MM.1S (cell line): Measurements from ENCODE around the gene GNAQ.

Source experiments
- DNase-seq: peaks from one replicate; pipeline ENCODE4 v3.0.0-alpha.2; 2015
- H2AFZ ChIP-seq: fragments of 300-600 bp; sonication (generic); 2 replicates; pipeline ENCODE4 v1.6.0; 2016; ENCODE audit warnings: antibody characterized with exemption, low read length
- H3F3A ChIP-seq: fragments of 300-600 bp; sonication (generic); 2 replicates; pipeline ENCODE4 v1.6.1; 2016; ENCODE audit warnings: mild to moderate bottlenecking, antibody characterized with exemption, low read length, moderate library complexity, mixed read lengths; ENCODE audit not compliant: insufficient read depth
- H3K27ac ChIP-seq: fragments of 300-600 bp; sonication (generic); 2 replicates; pipeline ENCODE4 v1.5.1; 2016; ENCODE audit warnings: mild to moderate bottlenecking, low read length
- H3K27me3 ChIP-seq: fragments of 300-600 bp; sonication (generic); replicated peaks from 2 replicates; pipeline ENCODE4 v1.6.0; 2016; ENCODE audit warnings: low read length; ENCODE audit not compliant: insufficient read depth
- H3K36me3 ChIP-seq: fragments of 300-600 bp; sonication (generic); replicated peaks from 2 replicates; pipeline ENCODE4 v1.6.1; 2016; ENCODE audit warnings: mild to moderate bottlenecking, low read length, mixed read lengths; ENCODE audit not compliant: insufficient read depth
- H3K4me1 ChIP-seq: fragments of 300-600 bp; sonication (generic); 2 replicates; pipeline ENCODE4 v1.6.1; 2016; ENCODE audit warnings: low read length, mixed read lengths
- H3K4me2 ChIP-seq: fragments of 300-600 bp; sonication (generic); 2 replicates; pipeline ENCODE4 v1.6.0; 2016; ENCODE audit warnings: low read depth, low read length
- H3K4me3 ChIP-seq: fragments of 300-600 bp; sonication (generic); 2 replicates; pipeline ENCODE4 v1.5.1; 2016; ENCODE audit warnings: low read length, mixed read lengths
- H3K79me2 ChIP-seq: fragments of 300-600 bp; sonication (generic); 2 replicates; pipeline ENCODE4 v1.6.1; 2016; ENCODE audit warnings: mixed run types, low read length, mixed read lengths
- H3K9ac ChIP-seq: fragments of 300-600 bp; sonication (generic); 2 replicates; pipeline ENCODE4 v1.6.1; 2016; ENCODE audit warnings: low read length, mixed read lengths
- H3K9me2 ChIP-seq: fragments of 300-600 bp; sonication (generic); replicated peaks from 2 replicates; pipeline ENCODE4 v1.6.1; 2016; ENCODE audit warnings: mild to moderate bottlenecking, low read length, mixed read lengths; ENCODE audit not compliant: insufficient read depth
- H3K9me3 ChIP-seq: fragments of 300-600 bp; sonication (generic); replicated peaks from 2 replicates; pipeline ENCODE4 v1.6.1; 2016; ENCODE audit warnings: mild to moderate bottlenecking, low read length, mixed read lengths; ENCODE audit not compliant: insufficient read depth
- H4K20me1 ChIP-seq: fragments of 300-600 bp; sonication (generic); 2 replicates; pipeline ENCODE4 v1.6.1; 2016; ENCODE audit warnings: mild to moderate bottlenecking, low read length, moderate library complexity, mixed read lengths; ENCODE audit not compliant: insufficient read depth
- EZH2 ChIP-seq: fragments of 300-600 bp; sonication (generic); optimal IDR thresholded peaks from 2 replicates; pipeline ENCODE3; 2017; ENCODE audit warnings: low read depth, mild to moderate bottlenecking, antibody characterized with exemption, low read length, mixed read lengths
- EZH2phosphoT487 ChIP-seq: fragments of 300-600 bp; sonication (generic); IDR thresholded peaks from 2 replicates; pipeline ENCODE4 v1.6.1; 2018; ENCODE audit warnings: antibody characterized with exemption, low read length
- TF ChIP-seq, protein P1 (sequence below): fragments of 300-600 bp; sonication (generic); IDR thresholded peaks from 2 replicates; pipeline ENCODE4 v1.5.1; 2016; ENCODE audit warnings: antibody characterized with exemption, low read length, mixed read lengths

Gene GNAQ

DNA sequence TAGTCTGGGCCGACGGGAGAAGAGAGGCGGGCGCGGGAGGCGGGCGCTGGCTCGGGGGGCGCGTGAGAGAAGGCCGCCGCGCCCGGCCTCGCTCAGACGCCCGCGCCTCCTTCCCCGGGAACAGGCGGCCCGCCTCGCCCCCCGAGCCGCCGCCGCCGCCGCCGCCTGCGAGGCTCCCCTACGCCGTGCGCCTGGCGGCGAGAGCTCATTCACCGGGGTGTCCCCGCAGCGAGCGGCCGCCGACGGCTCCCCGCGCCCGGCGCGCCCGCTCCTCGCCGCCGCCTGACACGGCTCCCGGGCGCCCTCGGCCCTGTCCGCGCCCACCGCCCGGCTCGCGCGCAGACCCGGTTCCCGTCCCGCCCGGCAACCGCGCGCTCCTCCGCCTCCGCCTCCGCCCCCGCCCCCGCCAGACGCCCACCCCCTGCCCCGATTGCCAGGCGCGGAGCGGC is at the start of gene GNAQ:
GNAQ (minus strand) TSS at position 368 of the 449 bp plus-strand sequence. CDS start 576 bp downstream, outside the sequence.
- Histone ChIP-seq H3K4me2 (peak within 1 kb of the TSS; percentile 80), H3K27ac (no peak within 1 kb of the TSS), H3F3A (peaks cover 8% of the 10 kb centered on the region; the same call in 1 of the 2 replicates), H2AFZ (peak within 1 kb of the TSS; percentile 72), H3K79me2 (peaks cover 8% of the 10 kb centered on the region), H3K9me3 (no peaks in the 10 kb centered on the region), H3K4me1 (peaks cover 5% of the 10 kb centered on the region; the same call in 1 of the 2 replicates), H4K20me1 (no peaks in the 10 kb centered on the region), H3K9ac (peak within 1 kb of the TSS; percentile 32; the same call in 1 of the 2 replicates), H3K36me3 (no peaks in the 10 kb centered on the region), H3K27me3 (no peaks in the 10 kb centered on the region), H3K9me2 (no peaks in the 10 kb centered on the region), H3K4me3 (peak within 1 kb of the TSS; percentile 70)
- DNase-seq: no peak
- TF ChIP-seq EZH2phosphoT487: no peak
- TF ChIP-seq, protein P1, sequence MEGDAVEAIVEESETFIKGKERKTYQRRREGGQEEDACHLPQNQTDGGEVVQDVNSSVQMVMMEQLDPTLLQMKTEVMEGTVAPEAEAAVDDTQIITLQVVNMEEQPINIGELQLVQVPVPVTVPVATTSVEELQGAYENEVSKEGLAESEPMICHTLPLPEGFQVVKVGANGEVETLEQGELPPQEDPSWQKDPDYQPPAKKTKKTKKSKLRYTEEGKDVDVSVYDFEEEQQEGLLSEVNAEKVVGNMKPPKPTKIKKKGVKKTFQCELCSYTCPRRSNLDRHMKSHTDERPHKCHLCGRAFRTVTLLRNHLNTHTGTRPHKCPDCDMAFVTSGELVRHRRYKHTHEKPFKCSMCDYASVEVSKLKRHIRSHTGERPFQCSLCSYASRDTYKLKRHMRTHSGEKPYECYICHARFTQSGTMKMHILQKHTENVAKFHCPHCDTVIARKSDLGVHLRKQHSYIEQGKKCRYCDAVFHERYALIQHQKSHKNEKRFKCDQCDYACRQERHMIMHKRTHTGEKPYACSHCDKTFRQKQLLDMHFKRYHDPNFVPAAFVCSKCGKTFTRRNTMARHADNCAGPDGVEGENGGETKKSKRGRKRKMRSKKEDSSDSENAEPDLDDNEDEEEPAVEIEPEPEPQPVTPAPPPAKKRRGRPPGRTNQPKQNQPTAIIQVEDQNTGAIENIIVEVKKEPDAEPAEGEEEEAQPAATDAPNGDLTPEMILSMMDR: no peak
- no peak for TF ChIP-seq EZH2

DNA sequence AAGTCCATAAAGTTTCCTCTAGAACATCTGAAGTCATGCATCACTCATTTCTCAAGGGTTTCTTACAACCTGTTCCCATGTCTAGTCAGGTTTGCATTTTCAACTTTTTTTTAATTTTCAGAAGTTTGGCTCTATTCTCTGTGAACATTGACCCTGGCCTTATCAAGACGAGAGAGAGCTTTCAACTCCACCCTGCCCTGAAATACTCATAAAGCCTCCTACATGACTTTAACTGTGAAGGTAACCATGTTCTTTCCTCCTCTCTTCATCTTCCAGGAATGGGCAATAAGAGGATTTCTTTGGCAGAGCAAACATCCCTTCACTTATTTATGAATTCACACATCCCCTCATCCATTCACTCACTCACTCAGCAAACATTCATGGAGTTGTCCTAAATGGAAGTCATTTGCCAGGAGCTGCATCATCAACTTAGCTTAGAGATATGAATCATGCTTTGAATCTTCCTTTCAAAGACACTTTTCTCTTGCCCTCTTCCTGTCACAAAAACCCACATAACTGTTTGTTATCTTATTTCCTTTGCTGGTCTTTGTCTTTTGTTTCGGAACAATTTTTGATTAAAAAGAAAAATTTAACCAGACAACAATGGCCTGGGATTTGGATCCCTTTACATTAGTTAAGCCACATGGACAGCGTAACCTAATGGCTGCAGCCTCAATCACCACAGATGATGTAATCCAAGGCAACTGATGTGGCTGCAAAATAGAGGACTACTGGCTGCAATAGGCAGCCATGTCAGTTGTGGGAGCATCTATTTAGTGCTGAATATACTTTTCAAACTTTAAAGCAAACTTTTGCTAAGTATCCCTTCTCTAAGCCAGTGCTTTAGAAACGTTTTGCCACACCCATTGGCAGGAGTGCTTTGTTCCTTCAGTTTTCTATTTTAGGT is 43.0 kb upstream of the GNAQ start:
- H4K20me1 ChIP-seq: no peaks in the 10 kb centered on the region
- no peak overlapping the region for H3K4me3 ChIP-seq
- no peak overlapping the region for H2AFZ ChIP-seq
- no peaks in the 10 kb centered on the region for H3K4me1 ChIP-seq
- H3K9ac ChIP-seq: no peak overlapping the region
- H3K27me3 ChIP-seq: no peaks in the 10 kb centered on the region
- no peak for DNase-seq
- no peaks in the 10 kb centered on the region for H3K36me3 ChIP-seq
- TF ChIP-seq EZH2phosphoT487 (no peak), EZH2 (no peak)
- TF ChIP-seq, protein P1: no peak
- H3K9me3 ChIP-seq: no peaks in the 10 kb centered on the region
- no peak overlapping the region for H3K4me2 ChIP-seq
- H3K79me2 ChIP-seq: no peaks in the 10 kb centered on the region
- H3F3A ChIP-seq: no peaks in the 10 kb centered on the region
- no peaks in the 10 kb centered on the region for H3K9me2 ChIP-seq
- no peak overlapping the region for H3K27ac ChIP-seq

DNA sequence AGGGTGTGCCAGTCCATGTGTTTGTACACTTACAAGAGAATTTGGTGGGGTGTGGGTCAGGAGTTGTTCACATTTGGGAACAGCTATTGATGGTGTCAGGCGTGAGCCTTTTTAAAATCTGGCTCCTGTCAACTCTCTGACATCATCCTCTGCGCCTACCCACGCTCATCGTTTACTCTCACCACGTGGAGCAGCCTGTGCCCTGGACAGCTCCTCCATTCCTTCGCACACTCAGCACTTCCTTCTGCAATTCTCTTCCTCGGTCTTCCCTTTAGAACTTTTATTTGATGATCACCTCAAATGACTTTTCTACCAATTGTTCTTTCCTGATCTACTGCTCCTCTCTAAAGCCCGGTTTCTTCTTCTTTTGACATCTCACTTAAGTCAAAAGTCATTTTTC is 42.1 kb upstream of the GNAQ start:
- H3K27me3 ChIP-seq: no peaks in the 10 kb centered on the region
- H3K27ac ChIP-seq: no peak overlapping the region
- no peak overlapping the region for H3K4me2 ChIP-seq
- H3K9me2 ChIP-seq: no peaks in the 10 kb centered on the region
- H3K4me3 ChIP-seq: no peak overlapping the region
- H3K36me3 ChIP-seq: no peaks in the 10 kb centered on the region
- no peak overlapping the region for H2AFZ ChIP-seq
- no peak for DNase-seq
- H3K4me1 ChIP-seq: no peaks in the 10 kb centered on the region
- TF ChIP-seq EZH2phosphoT487: no peak
- TF ChIP-seq EZH2: no peak
- TF ChIP-seq, protein P1: no peak
- no peaks in the 10 kb centered on the region for H3K79me2 ChIP-seq
- no peak overlapping the region for H3K9ac ChIP-seq
- H3F3A ChIP-seq: no peaks in the 10 kb centered on the region
- H4K20me1 ChIP-seq: no peaks in the 10 kb centered on the region
- H3K9me3 ChIP-seq: no peaks in the 10 kb centered on the region
